K562 (cell line): ENCODE data around the gene KCNQ4. TPM values are rescaled to one million over a fixed set of nuclear protein-coding genes. Genes with fewer than 3 reads are reported as not detected.
A peak's percentile ranks its signal among the peaks of the same experiment; 100 is the strongest.

Experiments
- ARID1B ChIP-seq: fragments of 450-650 bp; IDR thresholded peaks from 2 replicates; pipeline ENCODE4 v1.6.1; 2016; ENCODE audit warnings: antibody characterized with exemption, mild to moderate bottlenecking, inconsistent platforms
- ARID2 ChIP-seq: fragments of 450-650 bp; IDR thresholded peaks from 2 replicates; pipeline ENCODE4 v1.6.1; 2017; ENCODE audit warnings: antibody characterized with exemption, mild to moderate bottlenecking
- CBX1 ChIP-seq: sonication (generic); IDR thresholded peaks from 2 replicates; pipeline ENCODE4 v1.6.1; 2016; ENCODE audit warnings: antibody characterized with exemption, low read depth, mild to moderate bottlenecking
- HNRNPK ChIP-seq: fragments of 200-400 bp; formaldehyde crosslinking; IDR thresholded peaks from one replicate; pipeline ENCODE4 v1.6.1; 2018; ENCODE audit warnings: mild to moderate bottlenecking, low read depth, low read length; ENCODE audit not compliant: poor library complexity, severe bottlenecking
- LARP7 ChIP-seq: fragments of 450-650 bp; IDR thresholded peaks from 2 replicates; pipeline ENCODE4 v1.6.1; 2016
- MCM5 ChIP-seq: fragments of 450-650 bp; IDR thresholded peaks from 2 replicates; pipeline ENCODE4 v1.6.1; 2016; ENCODE audit warnings: low read depth
- PML ChIP-seq: IDR thresholded peaks from 2 replicates; pipeline ENCODE4 v1.6.1; 2012; ENCODE audit warnings: low read length, inconsistent platforms
- TBP ChIP-seq: optimal IDR thresholded peaks from 2 replicates; pipeline ENCODE3; 2011; ENCODE audit warnings: low read depth, low read length, improper control_type of control experiment
- ZBED1 ChIP-seq: IDR thresholded peaks from 2 replicates; pipeline ENCODE4 v1.6.1; 2014
- ZFX ChIP-seq: sonication (generic); formaldehyde crosslinking; IDR thresholded peaks from 2 replicates; pipeline ENCODE4 v1.8.0; 2022; ENCODE audit warnings: mild to moderate bottlenecking, missing genetic modification reagents, moderate library complexity
- polyA plus RNA-seq, 8 experiments: library from polyadenylated mRNA; depleted of rRNA in 4 of 8; stranded (reverse) in 5 of 8; unstranded in 3 of 8; fragments of >200 nt; fragmentation: Nextera tagmentation in 2 of 8; fragmentation: Illumina TruSeq in 1 of 8; extraction: Ambion mirVana in 2 of 8; extraction: Trizol in 1 of 8; gene quantifications; 2 replicates each; pipeline versions ENCODE4 v1.2.1 to v1.2.3, GENCODE V29; 2011 to 2014; ENCODE audit warnings: inconsistent platforms in 1 of 8, missing spikeins in 1 of 8
- total RNA-seq, 7 experiments: library from RNA; depleted of rRNA in 6 of 7; stranded (reverse); fragments of >200 nt in 6 of 7; fragmentation: Illumina TruSeq in 2 of 7; extraction: Trizol in 2 of 7; gene quantifications; 2 replicates each; pipeline versions ENCODE4 v1.2.1 to v1.2.3, GENCODE V29; 2011 to 2021; ENCODE audit warnings: low replicate concordance in 1 of 7
- TF ChIP-seq, protein P1 (sequence below), 2 experiments: fragments of 450-650 bp in 1 of 2; sonication (generic) in 1 of 2; formaldehyde crosslinking in 1 of 2; IDR thresholded peaks; 2 replicates each; pipeline versions ENCODE4 v1.7.1 to v1.9.0; 2016 to 2022; ENCODE audit warnings: inconsistent platforms in 1 of 2, mild to moderate bottlenecking in 1 of 2, missing genetic modification reagents in 1 of 2
- TF ChIP-seq, protein P2 (sequence below): sonication (generic); formaldehyde crosslinking; IDR thresholded peaks from 2 replicates; pipeline ENCODE4 v1.8.0; 2022; ENCODE audit warnings: mild to moderate bottlenecking, missing genetic modification reagents
- TF ChIP-seq, protein P3 (sequence below): fragments of 250-450 bp; sonication (Bioruptor Pico); IDR thresholded peaks from 2 replicates; pipeline ENCODE4 v1.5.0; 2021; ENCODE audit warnings: mild to moderate bottlenecking, moderate library complexity

KCNQ4 gene
- total and polyA plus RNA-seq, 9 of the 15 experiments (the other 6 are each of a cell fraction or from before 2014, with no cell fraction given) = 0.07 to 4.1 (median 0.79) TPM

DNA sequence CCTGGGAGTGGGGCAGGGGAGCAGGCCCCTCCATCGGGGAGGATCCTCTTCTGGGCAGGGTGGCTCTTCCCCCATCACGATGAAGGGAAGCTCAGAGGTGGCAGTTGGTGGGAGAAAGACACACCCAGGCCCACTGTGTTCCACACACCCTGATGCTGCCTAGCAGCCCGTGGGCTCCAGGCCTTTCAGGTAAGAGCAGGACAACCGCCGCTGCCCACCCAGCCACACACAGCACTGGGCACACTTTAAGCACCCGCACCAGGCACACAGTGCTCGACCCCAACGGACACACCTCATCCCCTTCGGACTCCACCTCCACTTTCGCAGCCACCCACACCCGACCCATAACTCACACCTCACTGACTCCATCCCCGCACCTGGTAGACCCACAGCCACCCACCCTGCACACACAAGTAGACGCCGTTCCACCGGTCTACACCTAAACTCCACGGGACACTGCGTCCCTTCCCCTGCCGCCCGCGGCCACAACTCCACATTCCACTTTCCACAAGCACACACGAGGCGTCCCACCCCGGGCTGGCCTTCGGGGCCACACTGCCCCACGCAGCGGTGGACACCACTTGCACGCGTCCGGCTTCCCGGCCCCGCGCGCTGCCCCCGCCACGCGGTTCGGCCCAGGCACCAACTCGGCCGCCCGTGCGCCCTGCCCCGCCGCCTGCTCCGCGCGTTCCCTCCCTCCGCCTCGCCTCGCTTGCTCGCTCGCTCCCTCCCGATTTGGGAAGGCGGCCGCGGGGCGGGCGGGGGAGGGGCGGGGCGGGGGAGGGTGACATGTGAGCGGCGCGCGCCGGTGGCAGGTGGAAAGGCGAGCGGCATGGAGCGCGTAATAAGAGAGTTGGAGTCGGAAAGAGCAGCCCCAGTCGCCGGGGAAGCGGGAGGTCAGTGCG is at the start of gene KCNQ4 (continued):
- no peak for TF ChIP-seq MCM5
- TF ChIP-seq, protein P1, sequence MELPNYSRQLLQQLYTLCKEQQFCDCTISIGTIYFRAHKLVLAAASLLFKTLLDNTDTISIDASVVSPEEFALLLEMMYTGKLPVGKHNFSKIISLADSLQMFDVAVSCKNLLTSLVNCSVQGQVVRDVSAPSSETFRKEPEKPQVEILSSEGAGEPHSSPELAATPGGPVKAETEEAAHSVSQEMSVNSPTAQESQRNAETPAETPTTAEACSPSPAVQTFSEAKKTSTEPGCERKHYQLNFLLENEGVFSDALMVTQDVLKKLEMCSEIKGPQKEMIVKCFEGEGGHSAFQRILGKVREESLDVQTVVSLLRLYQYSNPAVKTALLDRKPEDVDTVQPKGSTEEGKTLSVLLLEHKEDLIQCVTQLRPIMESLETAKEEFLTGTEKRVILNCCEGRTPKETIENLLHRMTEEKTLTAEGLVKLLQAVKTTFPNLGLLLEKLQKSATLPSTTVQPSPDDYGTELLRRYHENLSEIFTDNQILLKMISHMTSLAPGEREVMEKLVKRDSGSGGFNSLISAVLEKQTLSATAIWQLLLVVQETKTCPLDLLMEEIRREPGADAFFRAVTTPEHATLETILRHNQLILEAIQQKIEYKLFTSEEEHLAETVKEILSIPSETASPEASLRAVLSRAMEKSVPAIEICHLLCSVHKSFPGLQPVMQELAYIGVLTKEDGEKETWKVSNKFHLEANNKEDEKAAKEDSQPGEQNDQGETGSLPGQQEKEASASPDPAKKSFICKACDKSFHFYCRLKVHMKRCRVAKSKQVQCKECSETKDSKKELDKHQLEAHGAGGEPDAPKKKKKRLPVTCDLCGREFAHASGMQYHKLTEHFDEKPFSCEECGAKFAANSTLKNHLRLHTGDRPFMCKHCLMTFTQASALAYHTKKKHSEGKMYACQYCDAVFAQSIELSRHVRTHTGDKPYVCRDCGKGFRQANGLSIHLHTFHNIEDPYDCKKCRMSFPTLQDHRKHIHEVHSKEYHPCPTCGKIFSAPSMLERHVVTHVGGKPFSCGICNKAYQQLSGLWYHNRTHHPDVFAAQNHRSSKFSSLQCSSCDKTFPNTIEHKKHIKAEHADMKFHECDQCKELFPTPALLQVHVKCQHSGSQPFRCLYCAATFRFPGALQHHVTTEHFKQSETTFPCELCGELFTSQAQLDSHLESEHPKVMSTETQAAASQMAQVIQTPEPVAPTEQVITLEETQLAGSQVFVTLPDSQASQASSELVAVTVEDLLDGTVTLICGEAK (IDR thresholded peaks at IDR 0.05) = peak; percentile 75
- TF ChIP-seq, protein P1 (CRISPR knock-in tag; IDR thresholded peaks at IDR 0.05) = no peak
- TF ChIP-seq, protein P2, sequence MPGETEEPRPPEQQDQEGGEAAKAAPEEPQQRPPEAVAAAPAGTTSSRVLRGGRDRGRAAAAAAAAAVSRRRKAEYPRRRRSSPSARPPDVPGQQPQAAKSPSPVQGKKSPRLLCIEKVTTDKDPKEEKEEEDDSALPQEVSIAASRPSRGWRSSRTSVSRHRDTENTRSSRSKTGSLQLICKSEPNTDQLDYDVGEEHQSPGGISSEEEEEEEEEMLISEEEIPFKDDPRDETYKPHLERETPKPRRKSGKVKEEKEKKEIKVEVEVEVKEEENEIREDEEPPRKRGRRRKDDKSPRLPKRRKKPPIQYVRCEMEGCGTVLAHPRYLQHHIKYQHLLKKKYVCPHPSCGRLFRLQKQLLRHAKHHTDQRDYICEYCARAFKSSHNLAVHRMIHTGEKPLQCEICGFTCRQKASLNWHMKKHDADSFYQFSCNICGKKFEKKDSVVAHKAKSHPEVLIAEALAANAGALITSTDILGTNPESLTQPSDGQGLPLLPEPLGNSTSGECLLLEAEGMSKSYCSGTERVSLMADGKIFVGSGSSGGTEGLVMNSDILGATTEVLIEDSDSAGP (CRISPR knock-in tag) = 0 out of 2 replicates have a peak, but pooled peaks have one; percentile 65
- peak; percentile 26; the same call in 1 of the 2 replicates for TF ChIP-seq CBX1
- TF ChIP-seq ZBED1 = peak; percentile 31; the same call in 1 of the 2 replicates
- peak; percentile 63; the same call in 1 of the 2 replicates for TF ChIP-seq ZFX
- TF ChIP-seq, protein P3, sequence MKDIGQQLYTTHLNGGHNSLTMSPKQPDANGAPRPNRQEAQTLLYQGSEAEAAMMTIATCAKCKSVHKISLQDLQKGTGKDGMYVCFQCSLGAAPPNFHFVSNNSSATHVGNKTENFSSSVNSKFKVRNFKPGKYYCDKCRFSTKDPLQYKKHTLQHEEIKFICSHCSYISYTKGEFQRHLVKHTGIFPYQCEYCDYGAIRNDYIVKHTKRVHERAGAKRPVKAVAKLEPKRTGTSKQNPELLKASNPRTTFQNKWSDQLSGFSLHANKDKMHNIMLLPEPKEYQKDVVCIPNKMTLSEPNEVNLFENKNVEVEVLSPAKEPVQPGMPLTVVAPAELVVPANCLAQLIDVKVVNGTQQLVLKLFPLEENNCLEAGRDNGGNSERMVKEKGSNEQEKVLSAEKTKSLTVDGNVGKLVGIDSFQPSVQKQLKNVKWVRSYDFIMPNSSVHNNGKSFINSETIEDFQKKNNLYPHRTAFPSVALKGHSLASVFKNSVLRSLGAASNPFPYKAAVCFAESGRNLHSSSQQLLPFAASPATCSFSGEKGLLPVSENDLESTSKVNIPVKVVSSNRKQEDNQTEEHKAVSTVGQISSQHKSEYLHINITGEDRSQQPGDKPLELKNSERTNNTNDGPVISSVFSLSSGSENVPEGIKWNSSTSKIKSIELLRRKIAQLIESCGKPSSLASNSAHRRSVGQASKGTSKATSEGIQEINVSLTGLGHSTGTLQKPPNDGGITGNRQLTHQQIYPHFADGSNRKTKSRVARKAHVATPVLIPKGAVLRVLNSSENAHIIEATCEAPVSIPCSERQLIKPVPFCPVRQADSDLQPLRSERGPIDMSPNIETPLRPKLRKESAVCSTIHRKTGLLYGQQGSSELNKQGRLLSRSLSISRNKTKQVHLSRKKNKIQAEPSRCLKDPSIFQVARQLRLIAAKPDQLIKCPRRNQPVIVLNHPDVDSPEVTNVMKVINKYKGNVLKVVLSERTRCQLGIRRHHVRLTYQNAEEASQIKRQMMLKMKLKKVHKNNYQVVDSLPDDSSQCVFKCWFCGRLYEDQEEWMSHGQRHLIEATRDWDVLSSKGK = no peak
- peak; percentile 77; the same call in 1 of the 2 replicates for TF ChIP-seq LARP7
- TF ChIP-seq ARID2 = 0 out of 2 replicates have a peak, but pooled peaks have one; percentile 40
- TF ChIP-seq PML = no peak
- TF ChIP-seq HNRNPK = no peak
- peak; percentile 13; the same call in 1 of the 2 replicates for TF ChIP-seq ARID1B
- TF ChIP-seq TBP = no peak
